Measurements from ENCODE around the gene MGAT5B. TPM values are rescaled to one million over a fixed set of nuclear protein-coding genes. Genes with fewer than 3 reads are reported as not detected.

Gene MGAT5B
- total and polyA plus RNA-seq, 2 donors (not counting 1 experiment from before 2014, with no cell fraction given), result 0.09 to 0.17 TPM

DNA sequence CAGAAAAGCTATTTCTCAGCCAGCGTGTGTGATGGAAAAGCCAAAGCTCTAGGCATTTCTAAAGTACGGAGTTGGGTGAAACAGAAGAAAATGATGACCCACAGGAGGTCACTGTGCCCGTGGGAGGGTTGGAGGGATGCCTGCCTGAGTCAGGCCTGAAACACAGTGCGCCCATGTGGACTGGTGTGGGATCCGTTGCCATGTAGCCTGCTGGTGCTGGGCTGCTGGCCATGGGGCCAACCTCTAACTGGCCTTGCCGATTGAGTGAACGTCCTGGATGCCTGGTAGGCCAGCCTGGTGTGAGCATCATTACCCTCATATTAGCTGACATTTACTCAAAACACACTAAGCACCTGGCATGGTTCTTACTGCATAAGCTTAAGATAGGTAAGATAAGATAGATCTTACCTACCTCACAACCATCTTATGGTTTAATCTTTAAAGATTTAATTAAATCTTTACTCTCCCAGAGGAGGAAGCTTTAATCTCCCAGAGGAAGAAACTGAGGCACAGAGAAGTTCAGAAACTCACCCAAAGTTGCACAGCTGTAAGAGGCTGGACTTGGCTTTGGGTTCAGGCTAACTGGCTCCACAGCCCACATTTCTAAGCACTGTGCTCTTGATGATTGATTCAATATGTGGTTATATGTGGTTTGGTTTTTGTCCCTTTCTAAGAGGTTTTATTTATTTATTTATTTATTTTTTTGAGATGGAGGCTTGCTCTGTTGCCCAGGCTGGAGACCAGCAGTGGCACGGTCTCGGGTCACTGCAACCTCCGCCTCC, 15.7 kb downstream of the MGAT5B start:
- Histone ChIP-seq H3K9me3 (ENCODE audit: control insufficient read depth, insufficient read depth, low read depth, low read length) (no peaks in the 10 kb centered on the region), H3K27ac (ENCODE audit: insufficient read depth, low read length) (no peak overlapping the region), H3K4me2 (ENCODE audit: extremely low read depth, insufficient read depth, low read length) (no peak overlapping the region), H3K36me3 (ENCODE audit: control insufficient read depth, insufficient read depth, low read length) (no peaks in the 10 kb centered on the region), H4K20me1 (ENCODE audit: control insufficient read depth, extremely low read depth, insufficient read depth, low read length) (no peaks in the 10 kb centered on the region), H3K4me3 (replicated peaks in 1 of 4; ENCODE audit: control extremely low read depth in 1 of 4, insufficient read depth in 1 of 4, low read depth in 3 of 4, low read length in 4 of 4) (no peak overlapping the region), H2AFZ (ENCODE audit: low read length) (no peak overlapping the region), H3K4me1 (ENCODE audit: control insufficient read depth, extremely low read depth, insufficient read depth, low read length) (no peaks in the 10 kb centered on the region), H3K79me2 (ENCODE audit: control insufficient read depth, insufficient read depth, low read length) (no peaks in the 10 kb centered on the region), H3K27me3 (ENCODE audit: control insufficient read depth, insufficient read depth, low read length) (no peaks in the 10 kb centered on the region), H3K9ac (ENCODE audit: insufficient read depth, low read length) (no peak overlapping the region)
- DNase-seq (ENCODE audit: low read depth in 2 of 2), result peak in 1 of 2 donors; percentile 7
- TF ChIP-seq, protein P1, sequence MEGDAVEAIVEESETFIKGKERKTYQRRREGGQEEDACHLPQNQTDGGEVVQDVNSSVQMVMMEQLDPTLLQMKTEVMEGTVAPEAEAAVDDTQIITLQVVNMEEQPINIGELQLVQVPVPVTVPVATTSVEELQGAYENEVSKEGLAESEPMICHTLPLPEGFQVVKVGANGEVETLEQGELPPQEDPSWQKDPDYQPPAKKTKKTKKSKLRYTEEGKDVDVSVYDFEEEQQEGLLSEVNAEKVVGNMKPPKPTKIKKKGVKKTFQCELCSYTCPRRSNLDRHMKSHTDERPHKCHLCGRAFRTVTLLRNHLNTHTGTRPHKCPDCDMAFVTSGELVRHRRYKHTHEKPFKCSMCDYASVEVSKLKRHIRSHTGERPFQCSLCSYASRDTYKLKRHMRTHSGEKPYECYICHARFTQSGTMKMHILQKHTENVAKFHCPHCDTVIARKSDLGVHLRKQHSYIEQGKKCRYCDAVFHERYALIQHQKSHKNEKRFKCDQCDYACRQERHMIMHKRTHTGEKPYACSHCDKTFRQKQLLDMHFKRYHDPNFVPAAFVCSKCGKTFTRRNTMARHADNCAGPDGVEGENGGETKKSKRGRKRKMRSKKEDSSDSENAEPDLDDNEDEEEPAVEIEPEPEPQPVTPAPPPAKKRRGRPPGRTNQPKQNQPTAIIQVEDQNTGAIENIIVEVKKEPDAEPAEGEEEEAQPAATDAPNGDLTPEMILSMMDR (conservative IDR thresholded peaks at IDR 0.05 in 1 of 2, IDR thresholded peaks at IDR 0.05 in 1 of 2; ENCODE audit: low read depth in 1 of 2, low read length in 2 of 2), result no peak
- TF ChIP-seq EZH2 (IDR thresholded peaks at IDR 0.05; ENCODE audit: low read length, missing control alignments), result no peak

DNA sequence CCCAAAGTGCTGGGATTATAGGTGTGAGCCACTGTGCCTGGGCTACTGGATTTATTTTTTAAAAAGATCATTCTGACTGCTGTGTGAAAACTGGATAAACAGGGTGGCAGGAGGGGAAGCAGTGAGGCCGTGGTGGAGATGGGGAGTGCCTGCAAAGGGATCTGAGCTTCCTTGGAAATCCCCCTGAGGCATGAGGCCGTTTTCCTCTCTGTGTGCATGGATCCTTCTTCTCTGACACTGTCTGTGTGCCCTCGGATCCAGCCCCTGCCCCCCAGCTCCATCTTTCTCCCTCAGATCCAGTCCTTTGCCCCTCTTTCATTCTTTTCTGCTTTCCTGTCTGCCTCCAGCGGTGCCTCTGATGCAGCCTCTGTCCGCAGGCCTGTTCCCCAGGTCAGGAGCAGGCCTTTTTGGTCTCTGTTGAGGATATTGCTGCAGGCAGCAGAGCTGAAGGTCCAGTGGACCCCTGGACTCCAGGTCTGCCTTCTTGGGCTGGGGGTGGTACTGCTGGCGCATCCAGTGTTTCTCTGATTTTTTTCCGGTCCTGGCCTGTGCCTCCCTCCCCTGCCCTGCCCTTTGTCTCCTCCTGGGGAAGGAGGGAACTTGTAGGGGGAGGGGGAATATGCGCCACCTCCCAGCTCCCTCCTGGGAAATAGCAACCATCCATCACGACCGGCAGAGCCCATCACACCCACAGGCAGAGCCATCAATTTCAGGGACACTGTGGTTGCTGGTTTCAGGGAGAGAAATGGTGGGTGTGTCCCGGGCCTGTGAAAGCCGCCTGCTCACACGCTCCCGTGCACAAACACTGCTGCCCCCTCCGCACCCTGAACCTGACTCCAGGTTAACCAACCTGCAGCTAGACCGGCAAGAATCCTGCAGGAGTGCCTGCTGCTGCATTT, 17.0 kb downstream of the MGAT5B start:
- Histone ChIP-seq H3K79me2 (ENCODE audit: control insufficient read depth, insufficient read depth, low read length) (no peaks in the 10 kb centered on the region), H3K4me1 (ENCODE audit: control insufficient read depth, extremely low read depth, insufficient read depth, low read length) (no peaks in the 10 kb centered on the region), H3K36me3 (ENCODE audit: control insufficient read depth, insufficient read depth, low read length) (no peaks in the 10 kb centered on the region), H2AFZ (ENCODE audit: low read length) (no peak overlapping the region), H3K4me2 (ENCODE audit: extremely low read depth, insufficient read depth, low read length) (no peak overlapping the region), H3K4me3 (replicated peaks in 1 of 4; ENCODE audit: control extremely low read depth in 1 of 4, insufficient read depth in 1 of 4, low read depth in 3 of 4, low read length in 4 of 4) (no peak overlapping the region), H3K27me3 (ENCODE audit: control insufficient read depth, insufficient read depth, low read length) (no peaks in the 10 kb centered on the region), H3K9me3 (ENCODE audit: control insufficient read depth, insufficient read depth, low read depth, low read length) (no peaks in the 10 kb centered on the region), H3K9ac (ENCODE audit: insufficient read depth, low read length) (no peak overlapping the region), H3K27ac (ENCODE audit: insufficient read depth, low read length) (no peak overlapping the region), H4K20me1 (ENCODE audit: control insufficient read depth, extremely low read depth, insufficient read depth, low read length) (no peaks in the 10 kb centered on the region)
- DNase-seq (ENCODE audit: low read depth in 2 of 2), result no peak
- TF ChIP-seq, protein P1 (conservative IDR thresholded peaks at IDR 0.05 in 1 of 2, IDR thresholded peaks at IDR 0.05 in 1 of 2; ENCODE audit: low read depth in 1 of 2, low read length in 2 of 2), result no peak
- no peak for TF ChIP-seq EZH2 (IDR thresholded peaks at IDR 0.05; ENCODE audit: low read length, missing control alignments)

DNA sequence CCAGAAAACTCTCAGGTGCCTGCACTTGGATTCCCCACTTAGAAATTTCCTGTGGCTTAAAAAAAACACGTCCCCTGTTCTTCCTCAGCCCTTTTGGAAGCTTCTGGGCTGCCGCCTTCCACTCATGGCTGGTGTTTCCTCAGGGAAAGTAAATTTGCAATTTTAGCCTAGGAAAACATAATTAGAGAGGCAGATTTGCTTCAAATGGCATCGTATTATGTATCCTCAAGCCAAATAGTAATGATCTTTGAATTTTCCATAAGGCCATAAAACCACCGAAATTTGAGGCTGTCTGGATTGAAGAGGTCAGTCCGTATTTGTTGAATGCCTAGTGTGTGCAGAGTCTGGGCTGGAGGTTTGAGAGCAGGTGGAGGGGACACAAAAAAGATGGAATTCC, 17.7 kb downstream of the MGAT5B start:
- no peak overlapping the region for H3K4me2 ChIP-seq (ENCODE audit: extremely low read depth, insufficient read depth, low read length)
- H3K9ac ChIP-seq (ENCODE audit: insufficient read depth, low read length), result no peak overlapping the region
- DNase-seq (ENCODE audit: low read depth in 2 of 2), result no peak
- no peaks in the 10 kb centered on the region for H3K4me1 ChIP-seq (ENCODE audit: control insufficient read depth, extremely low read depth, insufficient read depth, low read length)
- no peaks in the 10 kb centered on the region for H3K36me3 ChIP-seq (ENCODE audit: control insufficient read depth, insufficient read depth, low read length)
- no peak overlapping the region for H3K4me3 ChIP-seq (replicated peaks in 1 of 4; ENCODE audit: control extremely low read depth in 1 of 4, insufficient read depth in 1 of 4, low read depth in 3 of 4, low read length in 4 of 4)
- H2AFZ ChIP-seq (ENCODE audit: low read length), result no peak overlapping the region
- H4K20me1 ChIP-seq (ENCODE audit: control insufficient read depth, extremely low read depth, insufficient read depth, low read length), result no peaks in the 10 kb centered on the region
- no peaks in the 10 kb centered on the region for H3K79me2 ChIP-seq (ENCODE audit: control insufficient read depth, insufficient read depth, low read length)
- H3K27ac ChIP-seq (ENCODE audit: insufficient read depth, low read length), result no peak overlapping the region
- no peaks in the 10 kb centered on the region for H3K27me3 ChIP-seq (ENCODE audit: control insufficient read depth, insufficient read depth, low read length)
- no peaks in the 10 kb centered on the region for H3K9me3 ChIP-seq (ENCODE audit: control insufficient read depth, insufficient read depth, low read depth, low read length)
- TF ChIP-seq, protein P1 (conservative IDR thresholded peaks at IDR 0.05 in 1 of 2, IDR thresholded peaks at IDR 0.05 in 1 of 2; ENCODE audit: low read depth in 1 of 2, low read length in 2 of 2), result no peak
- TF ChIP-seq EZH2 (IDR thresholded peaks at IDR 0.05; ENCODE audit: low read length, missing control alignments), result no peak

Data from fibroblast of lung (primary cell).